Measurements from ENCODE around the gene BRME1.
"Not testable (repeated sequence)": the region's sequence is repeated elsewhere in the genome, so short reads cannot be mapped to it uniquely, and the experiment has no call there.

The BRME1 gene

DNA sequence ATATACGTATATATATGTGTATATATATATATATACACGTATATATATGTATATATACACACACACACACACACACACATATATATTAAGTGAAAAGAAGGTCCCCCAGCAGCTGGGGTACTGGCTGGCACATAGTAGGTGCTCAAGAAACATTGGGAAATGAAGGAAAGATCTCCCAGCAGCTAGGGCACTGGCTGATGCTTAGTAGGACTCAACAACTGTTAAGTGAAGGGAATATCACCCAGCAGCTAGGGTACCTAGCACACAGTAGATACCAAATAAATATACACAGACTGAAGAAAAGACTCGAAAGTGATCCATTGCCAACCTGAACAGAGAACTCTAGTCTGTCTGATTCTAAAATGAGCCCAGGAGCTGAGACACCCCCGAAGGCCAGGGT is 20.1 kb upstream of the BRME1 start:
- no peak for DNase-seq

DNA sequence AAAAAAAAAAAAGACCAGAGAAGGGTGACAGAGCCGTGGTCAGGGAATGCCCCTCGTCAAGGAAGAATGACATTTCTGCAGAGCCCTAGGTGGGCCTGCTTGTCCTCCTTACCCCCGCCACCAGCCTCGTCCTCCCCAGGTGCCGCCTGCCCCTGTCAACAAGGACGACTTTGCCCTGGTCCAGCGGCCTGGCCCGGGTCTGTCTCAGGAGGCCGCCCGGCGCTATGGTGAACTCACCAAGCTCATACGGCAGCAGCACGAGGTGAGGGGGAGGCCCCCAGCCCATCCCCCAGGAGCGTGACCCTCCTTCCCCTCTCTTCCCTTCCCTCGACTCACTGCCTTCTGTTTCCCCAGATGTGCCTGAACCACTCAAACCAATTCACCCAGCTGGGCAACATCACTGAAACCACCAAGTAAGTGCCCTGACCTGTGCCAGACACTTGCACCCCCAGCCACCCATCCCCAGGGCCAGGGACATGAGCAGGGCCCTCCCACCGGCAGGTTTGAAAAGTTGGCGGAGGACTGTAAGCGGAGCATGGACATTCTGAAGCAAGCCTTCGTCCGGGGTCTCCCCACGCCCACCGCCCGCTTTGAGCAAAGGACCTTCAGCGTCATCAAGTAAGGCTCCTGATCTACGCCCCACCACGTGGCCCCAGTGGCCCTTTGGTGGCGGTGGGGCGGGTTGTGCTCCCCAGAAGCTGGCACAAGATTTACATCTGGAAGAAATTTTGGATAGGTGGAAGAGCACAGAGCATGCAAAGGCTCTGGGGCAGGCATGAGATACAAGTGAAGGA is 17.5 kb upstream of the BRME1 start:
- DNase-seq = no peak

DNA sequence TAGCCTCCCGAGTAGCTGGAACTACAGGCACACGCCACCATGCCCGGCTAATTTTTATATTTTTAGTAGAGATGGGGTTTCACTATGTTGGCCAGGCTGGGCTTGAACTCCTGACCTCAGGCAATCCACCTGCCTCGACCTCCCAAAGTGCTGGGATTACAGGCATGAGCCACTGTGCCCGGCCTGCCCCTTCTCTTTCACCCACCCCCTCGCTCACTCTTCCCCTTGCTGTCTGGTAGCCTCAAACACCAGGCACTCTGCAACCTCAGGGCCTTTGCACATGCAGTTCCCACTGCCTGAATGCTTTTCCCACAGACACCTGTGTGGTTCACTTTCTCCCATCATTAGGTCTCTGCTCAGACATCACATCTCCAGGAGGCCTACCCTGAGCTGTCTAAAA is 16.2 kb upstream of the BRME1 start:
- not testable (repeated sequence) for DNase-seq

DNA sequence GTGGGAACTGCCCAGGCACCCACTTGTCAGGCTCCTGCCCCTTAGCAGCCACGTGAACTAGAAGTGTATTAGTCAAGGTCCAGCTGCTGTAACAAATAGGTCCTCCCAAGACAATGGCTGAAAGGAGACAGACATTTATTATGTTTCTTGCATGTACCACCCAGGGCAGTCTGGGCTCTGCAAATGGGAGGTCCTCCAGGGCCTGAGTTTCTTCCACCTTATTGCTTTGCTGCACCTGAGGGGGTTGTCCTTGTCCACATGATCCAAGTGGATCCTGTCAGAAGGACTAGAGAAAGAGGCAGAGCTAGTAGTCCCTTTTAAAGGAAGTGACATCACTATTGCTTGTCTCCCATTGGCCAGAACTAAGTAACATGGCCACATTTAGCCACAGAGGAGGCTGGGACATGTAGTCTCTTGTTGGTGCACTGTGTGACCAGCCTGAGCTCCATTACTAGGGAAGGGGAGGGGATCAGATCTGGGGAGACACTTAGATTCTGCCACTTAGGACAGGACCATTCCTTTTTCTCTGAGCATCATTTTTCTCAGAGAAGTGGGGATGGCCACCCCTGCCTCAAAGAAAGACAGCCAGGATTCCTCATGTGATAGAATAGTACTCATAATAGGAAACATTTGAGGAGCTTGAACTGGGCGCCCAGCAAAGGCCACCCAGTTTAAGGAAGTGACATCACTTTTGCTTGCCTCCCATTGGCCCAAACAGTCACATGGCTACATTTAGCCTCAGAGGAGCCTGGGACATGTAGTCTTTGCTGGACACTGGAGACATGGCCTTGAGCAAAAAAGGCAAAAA is 15.2 kb upstream of the BRME1 start:
- no peak for DNase-seq

DNA sequence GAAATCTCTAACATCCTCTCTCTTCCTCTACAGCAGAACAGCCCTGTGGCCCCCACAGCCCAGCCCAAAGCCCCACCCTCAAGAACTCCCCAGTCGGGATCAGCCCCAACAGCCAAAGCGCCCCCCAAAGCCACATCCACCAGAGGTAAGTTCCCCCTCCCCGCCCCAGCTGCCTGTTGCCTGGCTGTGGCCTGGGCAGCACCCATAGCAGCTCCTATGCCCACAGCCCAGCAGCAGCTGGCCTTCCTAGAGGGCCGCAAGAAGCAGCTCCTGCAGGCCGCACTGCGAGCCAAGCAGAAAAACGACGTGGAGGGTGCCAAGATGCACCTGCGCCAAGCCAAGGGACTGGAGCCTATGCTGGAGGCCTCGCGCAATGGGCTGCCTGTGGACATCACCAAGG is 14.6 kb upstream of the BRME1 start:
- DNase-seq = no peak

DNA sequence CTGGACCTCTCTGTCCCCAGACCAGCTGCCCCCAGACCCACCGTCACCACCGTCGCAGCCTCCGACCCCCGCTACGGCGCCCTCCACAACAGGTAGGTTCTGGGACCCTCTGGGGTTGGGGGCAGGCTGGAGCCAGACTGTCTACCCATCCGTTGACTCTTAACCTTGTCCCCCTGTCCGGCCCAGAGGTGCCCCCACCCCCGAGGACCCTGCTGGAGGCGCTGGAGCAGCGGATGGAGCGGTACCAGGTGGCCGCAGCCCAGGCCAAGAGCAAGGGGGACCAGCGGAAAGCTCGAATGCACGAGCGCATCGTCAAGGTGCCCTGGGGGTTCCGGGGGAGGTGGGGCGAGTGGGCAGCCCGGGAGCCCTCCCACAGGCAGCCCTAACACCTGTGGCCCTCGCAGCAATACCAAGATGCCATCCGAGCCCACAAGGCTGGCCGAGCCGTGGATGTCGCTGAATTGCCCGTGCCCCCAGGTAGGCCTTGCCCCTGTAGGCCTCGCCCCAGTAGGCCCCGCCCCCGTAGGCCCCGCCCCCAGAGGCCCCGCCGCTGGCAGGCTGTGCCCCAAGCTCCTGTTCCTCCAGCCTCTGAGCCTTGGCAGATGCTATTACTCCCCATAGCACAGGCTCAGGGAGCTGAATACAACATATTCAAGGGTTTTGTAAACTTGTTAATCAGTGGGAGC is 13.0 kb upstream of the BRME1 start:
- DNase-seq = no peak

DNA sequence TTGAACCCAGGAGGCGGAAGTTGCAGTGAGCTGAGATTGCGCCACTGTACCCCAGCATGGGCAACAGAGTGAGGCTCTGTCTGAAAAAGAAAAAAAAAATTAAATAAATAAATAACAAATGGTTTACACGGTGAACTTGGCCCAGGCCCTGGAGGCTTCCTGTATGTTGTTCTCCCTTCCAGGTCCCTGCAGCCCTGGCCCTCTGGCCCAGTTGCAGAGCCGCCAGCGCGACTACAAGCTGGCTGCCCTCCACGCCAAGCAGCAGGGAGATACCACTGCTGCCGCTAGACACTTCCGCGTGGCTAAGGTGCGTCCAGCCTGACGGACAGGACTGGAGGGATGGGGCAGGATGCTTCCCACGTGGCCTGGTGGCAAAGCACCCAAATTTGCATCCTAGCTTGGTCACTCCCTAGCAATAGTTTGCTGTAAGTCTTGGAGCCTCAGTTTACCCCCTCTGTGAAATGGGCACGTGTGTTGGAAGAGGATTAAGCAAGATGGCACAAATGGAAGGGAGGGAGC is 12.0 kb upstream of the BRME1 start:
- no peak for DNase-seq

DNA sequence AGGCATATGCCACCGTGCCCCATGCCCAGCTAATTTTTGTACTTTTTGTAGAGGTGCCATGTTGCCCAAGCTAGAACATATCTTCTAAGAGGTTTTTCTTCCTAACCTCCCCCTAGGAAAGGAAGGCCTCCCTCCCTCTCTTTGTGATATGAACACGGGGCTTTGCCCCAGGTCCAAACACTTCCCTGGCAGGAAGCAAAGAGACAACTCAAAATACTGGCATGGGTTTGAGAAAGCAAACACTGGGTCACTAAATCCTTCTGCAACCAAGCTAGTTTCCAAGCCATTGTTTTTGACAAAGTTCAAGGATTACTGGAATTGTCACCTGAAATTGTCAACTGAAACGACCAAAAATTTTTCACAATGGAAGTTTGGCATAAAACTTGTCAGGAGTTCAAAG is 8.9 kb upstream of the BRME1 start:
- DNase-seq = no peak

DNA sequence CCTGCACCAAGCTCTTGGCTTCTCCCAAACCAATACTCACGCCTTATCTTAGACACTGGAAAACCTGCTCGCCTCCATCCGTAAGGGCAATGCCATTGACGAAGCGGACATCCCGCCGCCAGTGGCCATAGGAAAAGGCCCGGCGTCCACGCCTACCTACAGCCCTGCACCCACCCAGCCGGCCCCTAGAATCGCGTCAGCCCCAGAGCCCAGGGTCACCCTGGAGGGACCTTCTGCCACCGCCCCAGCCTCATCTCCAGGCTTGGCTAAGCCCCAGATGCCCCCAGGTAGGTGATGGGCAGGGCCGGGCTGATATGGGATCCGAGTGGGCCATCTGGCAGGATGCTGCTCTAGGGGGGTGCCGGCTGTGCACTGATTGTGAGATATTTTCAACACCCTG is 7.4 kb upstream of the BRME1 start:
- no peak for DNase-seq

DNA sequence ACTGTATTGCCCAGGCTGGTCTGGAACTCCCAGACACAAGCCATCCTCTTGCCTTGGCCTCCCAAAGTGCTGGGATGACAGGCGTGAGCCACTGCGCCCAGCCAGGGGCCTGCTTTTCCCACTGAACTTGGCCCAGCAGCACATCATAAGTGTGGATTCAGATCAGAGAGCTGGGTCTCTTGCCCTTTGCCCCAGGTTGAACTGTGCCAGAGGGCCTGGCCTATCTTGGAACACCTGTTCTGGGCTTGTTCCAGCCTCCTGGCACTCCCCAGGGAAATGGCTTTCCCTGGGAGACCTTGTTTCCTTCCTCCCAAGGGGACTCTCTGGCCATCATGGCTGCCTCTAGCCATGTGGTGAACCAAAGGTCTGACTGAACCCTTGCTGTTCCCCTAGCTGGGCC is 3.5 kb upstream of the BRME1 start:
- no peak for DNase-seq

DNA sequence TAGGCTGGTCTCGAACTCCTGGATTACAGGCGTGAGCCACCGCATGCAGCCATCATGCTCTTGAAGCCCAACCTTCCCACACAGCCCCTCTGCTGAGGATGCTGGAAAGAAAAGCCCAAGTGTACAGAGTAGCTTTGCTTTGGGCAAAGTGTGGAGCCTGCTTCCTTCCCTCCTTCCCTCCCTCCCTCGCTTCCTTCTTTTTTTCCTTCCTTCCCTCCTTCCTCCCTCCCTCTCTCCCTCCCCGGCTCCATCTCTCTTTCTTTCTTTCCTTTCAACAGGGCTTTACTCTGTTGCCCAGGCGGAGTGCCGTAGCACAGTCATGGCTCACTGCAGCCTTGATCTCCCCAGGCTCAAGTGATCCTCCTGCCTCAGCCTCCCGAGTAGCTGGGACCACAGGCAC is 2.8 kb upstream of the BRME1 start:
- DNase-seq = no peak

DNA sequence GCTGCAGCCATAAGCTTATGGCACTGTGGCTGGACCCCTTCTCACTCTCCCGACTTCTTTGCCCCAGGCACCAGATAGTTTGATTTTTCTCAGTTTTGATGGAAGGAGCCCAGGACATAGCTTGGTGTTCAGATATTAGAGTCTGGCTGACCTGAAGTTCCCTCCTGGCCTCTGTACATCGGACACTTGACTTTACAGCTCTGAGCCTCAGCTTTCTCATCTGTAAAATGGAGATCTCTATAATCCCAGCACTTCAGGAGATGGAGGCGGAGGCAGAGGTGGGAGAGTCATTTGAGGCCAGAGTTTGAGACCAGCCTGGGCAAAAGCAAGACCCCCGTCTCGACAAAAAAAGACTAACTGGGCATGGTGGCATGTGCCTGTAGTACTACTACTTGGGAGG is 993 bp upstream of the BRME1 start:
- no peak for DNase-seq

DNA sequence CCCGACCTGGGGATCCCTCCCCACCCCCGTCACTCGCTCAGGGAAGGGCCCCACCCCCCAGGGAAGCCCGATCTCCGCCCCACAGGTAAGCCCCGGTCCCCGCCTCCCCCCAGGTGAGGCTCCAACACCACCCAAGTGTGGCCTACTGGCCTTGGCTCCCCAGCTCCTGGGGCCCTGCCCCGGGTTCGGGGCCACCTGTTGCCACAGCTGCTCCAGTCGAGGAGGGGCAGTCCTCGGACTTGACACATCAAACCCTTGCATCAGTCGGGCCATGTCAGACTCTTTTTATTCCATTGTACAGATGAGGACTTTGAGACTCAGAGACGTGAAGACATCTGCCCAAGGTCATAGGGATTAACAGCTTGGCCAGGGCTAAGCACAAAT is 596 bp upstream of the BRME1 start:
- DNase-seq = no peak

DNA sequence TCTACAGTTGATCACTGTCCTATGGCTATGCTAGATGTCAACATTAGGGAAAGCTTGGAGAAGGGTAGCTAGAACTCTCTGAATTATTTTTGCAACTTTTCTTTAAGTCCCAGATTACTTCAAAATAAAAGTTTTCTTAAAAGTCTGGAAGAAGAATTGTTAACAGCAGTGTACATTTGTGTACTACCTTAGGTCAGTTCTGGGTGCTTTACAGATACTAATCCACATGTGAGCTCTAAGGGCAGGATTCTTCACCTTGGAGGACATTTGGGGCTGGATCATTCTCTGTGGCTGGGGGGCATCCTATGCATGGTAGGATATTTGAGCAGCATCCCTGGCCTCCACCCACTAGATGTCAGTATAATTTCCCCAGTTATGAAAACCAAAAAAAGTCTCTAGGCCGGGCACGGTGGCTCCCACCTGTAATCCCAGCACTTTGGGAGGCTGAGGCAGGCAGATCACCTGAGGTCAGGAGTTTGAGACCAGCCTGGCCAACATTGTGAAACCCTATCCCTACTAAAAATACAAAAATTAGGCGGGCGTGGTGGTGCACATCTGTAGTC is 2.8 kb downstream of the BRME1 start:
- DNase-seq = no peak

DNA sequence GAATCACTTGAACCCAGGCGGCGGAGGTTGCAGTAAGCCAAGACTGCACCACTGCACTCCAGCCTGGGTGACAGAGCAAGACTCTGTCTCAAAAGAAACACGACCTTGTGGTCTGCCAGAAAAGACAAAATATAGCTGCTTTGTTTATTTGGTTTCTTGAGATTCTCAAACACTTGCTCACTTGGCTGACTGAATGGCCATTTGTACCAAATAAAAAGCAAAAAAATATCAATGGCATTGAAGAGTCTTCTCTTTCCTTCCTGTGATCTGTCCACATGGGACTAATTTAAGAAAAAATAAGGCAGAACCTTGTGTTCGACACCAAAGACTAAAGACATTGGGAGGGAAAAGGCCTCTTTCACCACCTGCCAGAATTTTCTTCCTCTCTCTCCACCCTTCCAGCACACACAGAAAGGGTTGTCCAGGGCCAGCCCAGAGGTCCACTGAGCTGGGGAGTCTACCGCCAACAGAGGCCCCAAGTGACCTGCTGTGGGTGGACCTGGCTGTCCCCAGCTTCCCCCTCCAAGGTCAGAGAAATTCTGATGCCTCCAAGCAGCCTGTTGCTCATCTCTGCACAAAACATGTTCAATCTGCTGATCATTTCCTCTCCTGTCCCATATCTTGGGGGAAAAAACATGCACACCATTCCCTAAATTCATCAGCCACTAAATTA is 5.9 kb downstream of the BRME1 start:
- no peak for DNase-seq

DNA sequence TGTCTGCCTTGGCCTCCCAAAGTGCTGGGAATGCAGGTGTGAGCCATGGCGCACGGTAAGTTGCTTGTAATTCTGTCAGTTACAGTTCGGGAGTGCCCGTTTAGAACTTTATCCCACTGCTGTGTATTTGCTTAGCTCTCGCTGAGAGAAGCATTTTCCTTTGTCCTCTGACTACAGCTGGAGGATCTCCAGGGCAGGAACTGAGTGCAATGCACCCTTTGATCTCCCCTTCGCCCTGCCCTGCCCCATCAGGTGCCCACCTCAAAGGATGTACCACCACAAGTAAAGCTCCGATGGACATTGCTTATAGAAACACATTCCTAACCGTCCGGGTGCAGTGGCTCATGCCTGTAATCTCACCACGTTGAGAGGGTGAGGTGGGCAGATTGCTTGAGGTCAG is 6.5 kb downstream of the BRME1 start:
- no peak for DNase-seq

DNA sequence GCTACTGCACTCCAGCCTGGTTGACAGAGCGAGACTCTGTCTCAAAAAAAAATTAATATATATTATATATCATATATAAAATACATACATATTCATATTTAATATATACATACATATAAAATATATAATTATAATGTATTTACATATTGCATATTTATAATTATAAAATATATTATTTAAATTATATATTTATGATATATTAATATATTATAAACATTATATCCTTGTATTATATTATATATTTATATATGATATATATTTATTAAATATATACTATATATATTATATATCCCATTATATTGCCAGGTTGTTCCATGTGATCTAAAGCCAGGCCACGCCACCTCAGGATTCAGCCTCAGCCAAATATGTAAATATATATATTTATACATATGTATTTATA is 9.7 kb downstream of the BRME1 start:
- no peak for DNase-seq

DNA sequence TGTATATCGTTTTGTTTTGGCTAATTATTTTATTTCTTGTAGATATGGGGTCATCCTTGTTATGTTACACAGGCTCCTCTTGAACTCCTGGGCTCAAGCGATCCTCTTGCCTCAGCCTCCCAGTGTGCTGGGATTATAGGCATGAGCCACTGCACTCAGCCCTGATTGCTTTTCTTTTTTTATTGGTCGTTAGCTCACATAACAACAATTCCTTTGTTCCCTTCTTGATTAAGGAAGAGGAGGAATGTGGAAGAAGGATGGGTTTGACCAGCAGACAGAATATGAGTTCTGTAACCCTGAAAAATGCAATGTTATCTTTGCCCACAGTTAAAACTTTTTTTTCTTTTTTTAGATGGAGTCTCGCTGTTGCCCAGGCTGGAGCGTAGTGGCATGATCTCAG is 11.4 kb downstream of the BRME1 start:
- no peak for DNase-seq

DNA sequence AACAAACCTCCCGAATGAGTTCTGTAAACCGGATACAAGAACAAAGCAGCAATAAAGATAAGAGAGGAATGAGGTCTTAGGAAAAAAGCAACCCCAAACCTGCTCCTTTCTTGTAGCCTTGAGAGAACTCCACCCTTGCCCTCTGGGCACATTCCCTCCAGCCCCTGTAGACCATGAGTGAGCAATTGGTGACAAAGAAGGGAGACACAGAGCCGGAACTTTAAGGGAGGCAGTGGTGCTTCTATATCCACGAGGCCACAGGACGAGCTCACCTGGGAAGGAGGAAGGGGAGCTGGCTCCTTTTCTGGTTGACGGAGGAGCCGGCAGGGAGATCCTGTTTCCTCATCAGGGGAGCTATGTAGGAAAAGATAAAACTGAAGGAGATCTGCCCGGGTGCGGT is 13.0 kb downstream of the BRME1 start:
- no peak for DNase-seq

DNA sequence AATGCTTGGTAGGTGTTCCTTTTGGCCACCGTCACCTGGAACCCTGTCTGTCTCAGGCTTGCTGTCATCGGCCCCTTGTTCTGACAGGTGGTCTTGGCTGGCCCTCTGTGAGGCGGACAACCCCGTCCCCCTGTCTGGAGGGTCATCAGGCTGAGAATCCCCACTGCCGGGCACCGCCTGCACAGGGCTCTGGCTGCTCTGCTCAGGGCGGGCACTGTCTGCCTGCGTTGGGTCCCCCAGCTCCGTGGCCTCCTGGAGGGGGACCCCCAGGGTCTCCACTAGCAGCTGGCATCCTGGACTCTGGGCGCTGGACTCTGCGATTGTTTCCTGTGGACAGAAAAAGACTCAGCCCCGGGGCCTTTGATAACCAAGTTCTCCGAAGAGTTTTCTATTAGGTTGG is 15.8 kb downstream of the BRME1 start:
- DNase-seq = no peak

DNA sequence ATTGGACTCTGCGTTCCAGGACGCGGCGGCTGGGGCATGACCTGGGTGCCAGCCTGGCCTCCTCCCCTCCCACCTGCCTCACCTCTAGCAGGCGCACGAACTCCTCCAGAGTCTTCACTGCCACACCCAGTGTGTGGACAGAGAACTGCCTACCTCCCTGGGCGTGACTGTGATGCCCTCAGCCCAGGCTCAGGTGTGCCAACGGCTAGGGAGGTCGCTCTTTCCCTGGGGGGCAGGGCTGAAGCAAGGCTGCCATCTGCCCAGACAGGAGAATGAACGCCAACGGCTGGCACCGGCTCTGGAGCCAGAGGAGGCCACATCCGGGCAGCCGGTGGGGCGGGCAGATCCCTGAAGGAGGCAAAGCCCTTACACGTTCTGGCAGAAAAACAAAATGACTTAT is 17.6 kb downstream of the BRME1 start:
- no peak for DNase-seq

DNA sequence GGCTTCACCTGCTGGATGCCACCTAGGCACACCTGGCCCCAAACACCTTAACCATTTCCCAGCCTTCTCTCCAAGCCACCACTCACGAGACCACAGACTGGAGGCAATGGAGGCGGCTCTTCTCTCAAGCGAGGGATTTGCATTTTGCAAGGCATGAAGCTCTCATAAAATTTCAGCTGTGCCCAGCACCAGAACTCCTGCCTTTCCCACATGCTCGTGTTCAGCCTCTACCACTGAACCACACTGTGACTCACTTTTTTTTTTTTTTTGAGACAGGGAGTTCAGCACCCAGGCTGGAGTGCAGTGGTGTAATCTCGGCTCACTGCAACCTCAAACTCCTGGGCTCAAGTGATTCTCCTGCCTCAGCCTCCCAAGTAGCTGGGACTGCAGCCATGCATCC is 18.4 kb downstream of the BRME1 start:
- no peak for DNase-seq

DNA sequence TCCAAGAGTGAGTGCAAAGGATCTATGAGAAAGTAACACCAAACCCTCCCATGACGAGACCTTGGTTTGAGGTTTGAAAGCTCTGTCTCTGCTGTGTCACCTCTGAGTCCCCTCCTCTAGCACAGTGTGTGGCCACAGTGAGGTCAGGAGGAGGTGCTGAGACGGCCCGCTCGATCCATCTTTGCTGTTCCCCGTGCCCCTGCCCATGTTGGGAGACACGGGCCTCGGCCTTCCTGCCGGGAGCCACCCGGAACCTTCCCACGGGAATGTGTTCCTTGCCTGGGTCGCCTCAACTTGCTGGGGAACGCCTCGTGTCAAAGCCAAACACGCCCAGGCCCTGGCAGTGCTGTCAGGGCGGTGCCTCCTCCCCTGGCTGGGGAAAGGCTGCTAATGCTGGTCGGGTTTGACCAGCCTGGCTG is 18.9 kb downstream of the BRME1 start:
- DNase-seq = no peak
